NCI-H446 (cell line): ENCODE data around the gene MED15.

Experiments used
- DNase-seq, 2 experiments: peaks; one replicate each; lab custom pipeline; 2025; lab: John Stamatoyannopoulos, UW

Gene MED15

DNA sequence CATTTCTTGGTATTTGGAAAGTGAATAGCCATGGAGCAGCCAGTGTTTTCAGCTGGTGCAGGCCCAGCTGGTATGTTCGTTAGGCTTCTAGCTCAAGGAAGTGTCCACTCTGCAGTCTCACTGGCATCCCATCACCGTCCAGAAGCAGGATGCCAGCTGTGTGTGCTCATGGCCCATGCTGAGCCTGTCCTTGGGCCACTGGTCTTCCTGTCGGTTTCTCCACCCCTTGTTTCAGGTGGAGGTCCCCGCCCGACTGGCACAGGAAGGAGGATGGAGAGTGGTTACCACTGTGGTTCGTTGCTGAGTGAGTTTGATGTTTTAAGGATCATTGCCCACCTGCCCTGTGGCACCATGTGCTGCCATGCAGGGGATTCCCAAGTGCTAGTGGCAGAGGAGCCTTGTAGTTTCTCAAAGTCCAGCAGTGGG, 63.7 kb downstream of the MED15 start:
- no peak for DNase-seq

- peak in 1 of 2 experiments; percentile 19 for DNase-seq
Observed at GRCh38 chr22:20571531-20572007, 64.2 kb downstream of the MED15 start.

DNA sequence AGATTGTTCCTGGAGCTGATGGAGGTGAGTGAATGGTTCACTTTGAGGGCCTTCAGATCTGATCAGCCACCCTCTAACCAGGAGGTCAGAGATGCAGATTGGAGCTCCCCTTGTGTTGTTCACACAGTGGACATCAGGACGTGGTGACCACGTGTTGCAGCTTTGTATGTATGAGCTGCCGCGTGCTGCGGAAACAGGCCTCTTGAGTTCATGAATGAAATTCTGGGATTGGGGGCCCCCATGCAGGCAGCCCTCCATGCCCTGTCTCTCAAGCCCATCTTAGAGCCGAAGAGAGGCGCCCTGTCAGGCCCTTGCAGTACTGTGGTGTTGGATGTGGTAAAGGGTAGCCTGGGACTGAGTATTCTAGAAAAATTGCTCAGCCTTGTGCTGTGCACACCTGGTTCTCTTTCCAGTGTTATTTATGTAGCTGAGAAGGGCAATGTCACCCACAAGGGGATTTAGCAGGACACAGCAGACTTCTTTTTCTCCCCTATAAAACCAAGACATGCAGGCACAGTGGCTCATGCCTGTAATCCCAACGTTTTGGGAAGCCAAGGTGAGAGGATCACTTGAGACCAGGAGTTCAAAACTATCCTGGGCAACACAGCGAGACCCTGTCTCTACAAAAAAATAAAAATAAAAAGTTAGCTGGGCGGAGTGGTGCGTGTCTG, 64.9 kb downstream of the MED15 start:
- DNase-seq: no peak

DNA sequence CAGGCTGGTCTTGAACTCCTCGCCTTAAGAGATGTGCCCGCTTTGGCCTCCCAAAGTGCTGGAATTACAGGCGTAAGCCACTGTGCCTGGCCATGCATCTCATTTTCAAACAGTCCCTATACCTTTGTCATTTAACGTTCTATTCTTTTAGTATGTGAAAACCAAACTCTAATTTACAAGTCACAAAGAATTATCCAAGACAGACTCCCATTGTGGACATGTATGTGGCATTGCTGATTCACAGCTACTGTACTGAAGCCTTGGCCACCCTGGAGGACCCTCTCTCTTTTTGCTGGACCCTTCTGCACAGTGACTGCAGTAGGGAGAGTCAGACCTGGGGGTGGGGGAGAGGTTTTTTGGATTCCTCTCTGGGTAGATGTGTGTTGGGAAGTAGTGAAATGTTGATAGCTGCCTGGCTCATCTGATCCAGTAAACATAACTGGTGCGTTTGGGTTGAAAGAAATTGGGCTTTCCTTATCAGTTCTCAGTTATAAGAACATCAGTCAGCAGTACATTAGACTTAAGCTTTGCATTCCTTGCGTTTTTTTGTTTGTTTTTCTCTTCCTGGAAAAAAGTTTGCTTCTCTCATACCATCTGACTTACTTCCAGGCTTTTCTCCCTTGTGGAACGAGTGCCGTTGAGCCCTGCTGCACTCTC, 65.9 kb downstream of the MED15 start:
- DNase-seq: no peak

DNA sequence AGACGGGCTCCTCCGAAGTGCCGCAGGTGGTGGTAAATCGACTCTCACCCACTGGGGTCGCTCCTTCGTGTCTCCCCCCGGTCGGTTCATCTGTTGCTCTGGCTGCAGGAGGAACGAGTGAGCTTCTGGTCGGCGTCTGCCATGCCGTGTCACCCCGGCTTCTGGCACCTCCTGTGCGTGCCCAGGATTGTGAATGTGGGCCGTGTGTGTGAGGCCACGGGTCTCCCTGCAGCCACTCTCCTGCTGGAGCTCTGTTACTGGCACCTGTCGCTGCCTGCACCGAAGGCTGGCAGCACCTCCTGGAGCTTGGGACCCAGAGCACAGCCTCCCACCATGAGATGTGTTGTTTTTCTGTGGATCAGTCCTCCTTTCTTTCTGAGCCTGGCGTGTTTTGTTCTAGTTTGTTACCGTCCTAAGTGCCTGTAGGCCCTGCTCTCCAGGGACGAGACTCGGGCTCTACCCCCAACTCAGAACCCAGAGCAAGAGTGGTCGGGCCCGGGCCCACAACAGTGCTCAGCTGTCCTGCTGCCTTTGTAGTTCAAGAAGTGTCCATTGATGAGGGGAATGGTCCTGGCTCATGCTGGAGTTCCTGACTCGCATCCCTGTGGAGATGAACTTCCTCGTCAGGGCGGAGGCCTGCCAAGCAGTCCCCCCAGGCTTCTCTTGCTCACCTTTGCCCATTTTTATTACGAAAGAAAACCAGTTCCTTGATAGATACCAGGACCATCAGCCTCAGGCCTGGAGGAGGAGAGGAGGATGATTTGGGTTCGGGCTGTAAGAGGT, 66.6 kb downstream of the MED15 start:
- DNase-seq: no peak

DNA sequence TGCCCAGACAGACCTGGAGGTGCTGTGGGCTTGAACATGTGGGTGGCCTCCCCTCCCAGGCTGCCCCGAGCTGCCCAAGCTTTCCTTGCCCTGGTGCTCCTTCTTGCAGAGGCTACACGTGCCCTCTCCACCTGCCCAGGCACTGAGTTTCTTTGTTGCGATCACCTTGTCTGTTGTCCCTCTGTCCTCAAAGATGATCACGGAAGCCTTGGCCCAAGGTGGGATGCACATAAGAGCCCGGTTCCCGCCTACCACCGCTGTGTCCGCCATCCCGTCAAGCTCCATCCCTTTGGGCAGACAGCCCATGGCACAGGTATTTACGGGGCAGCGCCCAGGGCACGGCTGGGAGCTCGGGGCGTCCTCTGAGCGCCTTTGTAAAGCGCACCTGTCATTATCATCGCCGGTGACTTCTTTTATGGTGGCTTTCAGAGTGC, 67.5 kb downstream of the MED15 start:
- no peak for DNase-seq

DNA sequence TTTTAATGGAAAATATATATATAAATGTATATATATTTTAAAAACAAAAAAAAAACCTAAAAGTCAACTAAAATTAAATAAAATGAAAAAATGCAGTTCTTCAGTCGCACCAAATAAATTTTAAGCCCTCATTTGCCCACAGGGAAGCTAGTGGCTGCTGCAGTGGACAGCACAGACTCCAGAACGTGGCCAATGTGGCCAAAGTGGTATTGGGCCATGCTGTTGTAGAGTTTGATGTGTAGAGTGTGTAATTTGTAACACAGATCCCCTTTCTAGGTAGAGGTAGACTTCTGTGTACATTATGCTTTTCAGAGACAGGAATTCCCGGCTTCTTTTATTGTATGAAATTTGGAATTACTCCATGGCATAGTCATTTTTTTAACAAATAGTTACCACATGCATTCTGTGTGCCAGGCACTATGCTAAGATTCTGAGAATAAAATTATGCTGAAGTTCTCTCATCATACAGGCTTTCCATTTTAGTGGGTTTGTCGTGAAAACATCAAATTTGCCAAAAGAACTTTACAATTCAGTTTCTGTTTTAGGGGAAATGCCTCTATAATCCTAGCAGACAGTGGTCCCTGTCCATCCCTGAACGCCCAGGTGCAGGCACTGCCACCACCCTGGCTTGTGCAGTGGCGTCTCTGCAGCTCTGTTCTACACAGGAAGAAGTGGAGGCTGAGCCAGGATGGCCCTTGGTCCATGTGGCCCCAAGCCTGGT, 68.5 kb downstream of the MED15 start:
- DNase-seq: no peak

DNA sequence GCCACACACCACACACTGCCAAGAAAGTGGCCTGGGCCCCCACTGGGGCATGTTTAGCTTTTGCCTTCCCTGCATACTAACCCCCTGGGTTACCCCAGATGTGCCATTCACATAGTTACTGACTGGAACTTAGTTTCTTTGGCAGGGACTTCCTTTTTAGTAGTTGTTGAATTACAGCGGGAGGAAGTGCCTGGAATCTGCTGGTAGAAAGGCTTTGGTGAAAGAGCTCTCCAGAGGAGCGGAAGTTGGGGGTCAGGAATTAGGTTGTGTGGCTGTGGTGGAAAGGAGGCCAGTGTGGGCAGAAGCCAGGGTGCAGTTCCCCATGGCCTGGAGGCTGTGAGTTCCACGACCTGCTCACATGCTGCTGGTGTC, 69.0 kb downstream of the MED15 start:
- no peak for DNase-seq

DNA sequence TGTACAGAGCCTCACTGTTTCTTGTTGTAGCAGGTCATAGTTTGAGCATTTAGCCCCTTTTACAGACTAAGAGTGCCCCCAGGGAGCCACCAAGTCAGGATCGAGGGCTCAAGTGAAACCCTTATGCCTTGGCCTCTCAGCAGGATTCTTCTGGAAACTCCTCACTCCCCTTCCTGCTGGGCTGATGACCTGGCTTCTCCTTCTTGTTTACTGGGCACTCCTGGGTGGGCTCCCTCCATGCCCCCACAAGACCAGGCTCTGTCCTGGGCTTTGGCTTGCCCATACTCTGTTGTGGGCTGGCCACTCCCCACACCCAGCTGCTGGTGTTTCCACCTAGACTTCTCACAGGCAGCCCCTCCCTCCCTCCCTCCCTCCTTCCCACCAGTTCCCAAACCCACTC, 69.6 kb downstream of the MED15 start:
- no peak for DNase-seq

DNA sequence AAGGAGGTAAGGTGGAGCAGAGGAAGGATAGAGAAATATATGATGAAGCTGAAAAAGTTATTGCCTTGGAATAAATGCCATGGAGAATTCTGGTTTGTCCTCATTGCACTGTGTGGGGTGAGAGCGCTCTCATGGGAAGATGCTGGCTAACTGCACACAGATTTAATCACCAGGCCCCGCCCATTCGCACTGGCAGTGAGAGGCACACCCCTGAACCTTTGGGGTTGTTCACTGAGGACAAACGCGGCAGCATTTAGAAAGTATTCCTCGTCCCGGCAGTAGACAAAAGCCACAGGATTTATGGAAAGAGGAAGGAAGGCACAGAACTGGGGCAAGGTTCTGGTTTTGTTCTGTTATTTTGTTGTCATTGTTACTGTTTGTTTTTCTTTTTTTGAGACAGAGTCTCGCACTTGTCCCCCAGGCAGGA, 70.2 kb downstream of the MED15 start:
- DNase-seq: no peak

- DNase-seq: no peak
Observed at GRCh38 chr22:20578192-20578591, 70.8 kb downstream of the MED15 start.

DNA sequence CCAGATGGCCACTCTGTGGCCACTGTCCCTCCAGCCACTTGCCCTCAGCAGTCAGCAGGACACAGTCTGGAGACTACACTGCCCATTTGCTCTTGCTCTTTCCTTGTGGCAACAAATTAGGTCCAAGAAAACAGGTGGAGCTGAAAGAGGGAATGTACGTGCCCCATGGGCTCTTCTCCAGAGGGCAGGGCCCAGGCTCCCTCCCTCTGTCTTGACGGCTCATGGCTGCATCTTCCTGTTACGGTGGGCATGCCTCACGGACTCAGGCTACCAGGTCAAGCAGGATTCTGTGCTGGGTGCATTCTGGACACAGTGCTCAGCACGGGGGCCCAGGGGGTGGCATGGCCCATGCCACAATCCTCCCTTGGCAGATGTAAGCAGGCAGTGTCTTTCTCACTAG, 71.3 kb downstream of the MED15 start:
- no peak for DNase-seq

DNA sequence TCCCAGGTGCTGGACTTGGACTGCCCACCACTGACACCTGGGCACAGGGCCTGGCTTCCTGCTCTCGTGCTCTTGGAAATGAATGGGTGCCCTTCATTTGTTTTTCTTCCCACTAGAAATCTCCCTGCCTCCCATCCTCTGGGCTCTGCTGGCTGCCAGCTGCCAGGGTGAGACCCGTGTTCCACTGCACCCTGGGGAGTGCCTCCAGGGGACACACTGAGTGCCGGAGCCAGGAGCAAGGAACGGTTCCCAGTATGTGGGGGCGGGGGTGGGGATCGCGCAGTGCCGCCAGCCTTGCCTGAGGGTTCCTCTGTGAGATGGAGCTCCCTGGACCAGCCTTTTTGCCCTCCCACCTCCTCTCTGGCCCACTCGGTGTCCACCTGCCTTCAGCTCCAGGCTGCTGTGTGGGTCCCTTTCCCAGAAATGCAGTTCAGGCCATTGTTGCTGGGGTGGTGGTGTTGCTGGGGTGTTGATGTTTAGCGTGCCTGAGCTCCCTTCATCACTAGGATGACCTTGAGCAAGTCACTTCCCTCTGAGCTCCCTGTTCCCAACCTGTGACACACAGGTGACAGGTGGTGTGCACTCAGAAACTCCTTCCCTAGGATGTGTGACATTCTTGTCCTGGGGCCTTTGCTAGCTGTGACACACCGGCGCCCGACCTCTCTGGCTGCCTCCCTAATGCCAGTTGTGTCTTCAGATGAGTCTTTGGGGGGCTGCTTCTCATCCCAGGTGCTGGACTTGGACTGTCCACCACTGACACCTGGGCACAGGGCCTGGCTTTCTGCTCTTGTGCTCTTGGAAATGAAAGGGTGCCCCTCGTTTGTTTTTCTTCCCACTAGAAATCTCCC, 72.1 kb downstream of the MED15 start:
- no peak for DNase-seq

GRCh38 chr22:20580179-20580578, 72.8 kb downstream of the MED15 start:
- no peak for DNase-seq

- no peak for DNase-seq
Observed at GRCh38 chr22:20580611-20581502, 73.4 kb downstream of the MED15 start.

- no peak for DNase-seq
Observed at GRCh38 chr22:20581503-20582170, 74.2 kb downstream of the MED15 start.

DNA sequence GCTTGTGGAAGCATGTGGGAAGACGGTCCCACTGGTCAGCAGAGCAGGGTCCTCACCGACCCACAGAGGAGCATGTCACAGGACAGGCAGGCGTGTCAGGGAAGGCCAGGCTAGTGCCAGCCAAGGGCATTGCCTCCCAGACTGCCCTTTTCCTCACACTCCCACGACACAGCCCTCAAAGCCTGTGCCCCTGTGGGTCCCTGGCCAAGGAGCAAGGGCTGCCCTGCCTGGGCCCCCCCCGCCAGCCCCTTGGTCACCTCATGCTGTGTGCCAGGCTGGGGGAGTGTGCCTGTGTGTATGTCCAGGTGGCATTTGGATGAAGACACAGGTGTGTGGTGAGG, 74.7 kb downstream of the MED15 start:
- DNase-seq: no peak

DNA sequence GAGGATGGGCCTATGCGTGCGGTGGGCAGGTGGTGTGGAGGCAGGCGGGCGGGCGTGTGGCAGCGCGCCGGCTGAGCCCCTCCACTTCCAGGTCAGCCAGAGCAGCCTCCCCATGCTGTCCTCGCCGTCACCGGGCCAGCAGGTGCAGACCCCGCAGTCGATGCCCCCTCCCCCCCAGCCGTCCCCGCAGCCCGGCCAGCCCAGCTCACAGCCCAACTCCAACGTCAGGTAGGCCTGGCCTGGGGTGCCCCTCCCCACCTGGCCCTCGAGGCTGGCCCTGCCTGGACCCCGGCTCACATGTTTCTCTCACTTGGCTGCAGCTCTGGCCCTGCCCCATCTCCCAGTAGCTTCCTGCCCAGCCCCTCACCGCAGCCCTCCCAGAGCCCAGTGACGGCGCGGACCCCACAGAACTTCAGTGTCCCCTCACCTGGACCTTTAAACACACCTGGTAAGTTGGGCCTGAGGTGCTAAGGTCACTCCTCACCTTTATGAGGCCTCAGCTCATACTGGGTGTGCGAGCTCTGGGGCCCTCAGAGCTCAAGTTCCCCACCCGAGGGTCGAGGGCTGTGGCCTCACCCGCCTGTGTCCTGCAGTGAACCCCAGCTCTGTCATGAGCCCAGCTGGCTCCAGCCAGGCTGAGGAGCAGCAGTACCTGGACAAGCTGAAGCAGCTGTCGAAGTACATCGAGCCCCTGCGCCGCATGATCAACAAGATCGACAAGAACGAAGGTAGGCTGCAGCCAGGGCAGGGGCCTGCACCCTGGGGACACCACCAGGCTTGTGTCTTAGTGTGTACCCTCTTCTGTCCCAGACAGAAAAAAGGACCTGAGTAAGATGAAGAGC, 75.3 kb downstream of the MED15 start:
- no peak for DNase-seq

DNA sequence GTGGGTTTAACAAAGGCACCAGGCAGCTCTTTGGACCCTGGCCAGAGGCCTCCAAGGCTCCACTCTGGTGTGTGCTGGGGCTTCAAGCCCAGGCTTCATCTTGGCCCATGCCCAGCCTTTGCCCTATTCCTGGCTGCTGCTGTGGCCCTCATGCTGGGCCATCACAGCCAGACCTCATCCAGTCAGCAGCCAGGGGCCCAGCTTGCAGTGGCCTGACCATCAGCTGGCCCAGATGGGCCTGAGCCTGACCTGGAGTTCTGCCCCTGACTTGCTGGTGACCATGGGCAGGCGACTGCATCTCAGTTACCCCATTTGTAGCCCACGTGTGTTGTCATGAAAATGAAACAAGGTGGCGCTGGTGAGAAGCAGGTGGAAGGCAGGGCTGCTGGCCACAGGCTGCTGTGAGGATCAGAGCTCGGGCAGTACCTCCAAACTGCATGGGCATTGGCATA, 76.1 kb downstream of the MED15 start:
- DNase-seq: peak in 1 of 2 experiments; percentile 60
